NCI-H226 (cell line): ENCODE measurements around the gene GRN.
"Not testable (repeated sequence)": the region's sequence is repeated elsewhere in the genome, so short reads cannot be mapped to it uniquely, and the experiment has no call there.

Source experiments
- DNase-seq: peaks from one replicate; pipeline ENCODE4 v3.0.0-alpha.2; 2015

GRN gene

GRCh38 chr17:44385287-44386181 is 40.4 kb downstream of the GRN start:
- peak; percentile 49 for DNase-seq

DNA sequence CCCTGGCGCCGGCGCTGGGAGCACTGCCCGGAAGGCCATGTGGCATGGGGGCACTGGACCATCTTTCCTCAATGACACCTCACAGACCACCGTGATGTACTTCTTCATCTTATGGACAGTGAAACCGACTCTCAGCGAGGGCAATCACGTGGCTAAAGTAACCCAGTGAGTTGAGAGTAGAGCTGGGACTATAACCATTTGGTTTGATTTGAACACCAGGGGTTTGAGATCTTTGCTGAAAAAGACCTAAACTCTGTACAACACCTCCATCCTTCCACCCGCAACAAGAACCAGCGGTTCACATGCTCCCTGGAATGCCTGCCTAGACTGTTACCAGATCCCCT is 41.1 kb downstream of the GRN start:
- no peak for DNase-seq

GRCh38 chr17:44387804-44388203 is 42.7 kb downstream of the GRN start:
- DNase-seq: no peak

GRCh38 chr17:44389281-44389680 is 44.2 kb downstream of the GRN start, which contains the start of gene ITGA2B:
TSS of gene ITGA2B (minus strand) at chr17:44389649. CDS start at chr17:44389473, 176 bp downstream.
- DNase-seq: no peak

- no peak for DNase-seq
Measured at GRCh38 chr17:44389723-44390202, 44.7 kb downstream of the GRN start.

DNA sequence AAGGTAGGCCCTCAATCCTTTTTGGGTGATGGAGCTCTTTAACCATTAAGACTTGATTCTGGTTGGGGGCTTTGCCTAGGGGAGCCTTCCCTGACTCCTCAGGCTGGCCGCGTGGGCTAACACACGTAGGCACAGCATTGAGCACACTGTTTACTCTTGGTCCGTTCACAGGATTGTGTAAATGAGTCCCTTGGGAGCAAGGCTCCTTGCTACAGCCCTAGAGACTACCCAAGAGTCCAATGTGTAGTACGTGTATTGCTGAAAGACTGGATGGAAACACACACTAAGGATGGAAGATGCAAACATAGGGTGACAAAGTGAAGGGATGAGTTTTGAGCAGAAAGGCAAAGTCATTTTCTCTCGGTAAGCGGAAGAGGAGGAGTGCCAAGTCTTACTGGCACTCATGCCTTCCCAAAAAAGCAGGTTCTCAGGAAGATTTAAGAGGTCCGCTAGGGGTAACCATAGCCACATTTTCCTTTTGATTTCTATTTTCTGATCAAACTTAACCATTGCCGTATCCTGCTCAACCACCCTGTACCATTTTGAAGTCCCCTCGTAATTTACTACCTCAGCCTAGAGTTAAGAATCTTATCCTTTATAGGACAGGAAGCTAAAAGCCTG is 45.3 kb downstream of the GRN start:
- no peak for DNase-seq

- not testable (repeated sequence) for DNase-seq
Measured at GRCh38 chr17:44394112-44394511, 49.0 kb downstream of the GRN start.

DNA sequence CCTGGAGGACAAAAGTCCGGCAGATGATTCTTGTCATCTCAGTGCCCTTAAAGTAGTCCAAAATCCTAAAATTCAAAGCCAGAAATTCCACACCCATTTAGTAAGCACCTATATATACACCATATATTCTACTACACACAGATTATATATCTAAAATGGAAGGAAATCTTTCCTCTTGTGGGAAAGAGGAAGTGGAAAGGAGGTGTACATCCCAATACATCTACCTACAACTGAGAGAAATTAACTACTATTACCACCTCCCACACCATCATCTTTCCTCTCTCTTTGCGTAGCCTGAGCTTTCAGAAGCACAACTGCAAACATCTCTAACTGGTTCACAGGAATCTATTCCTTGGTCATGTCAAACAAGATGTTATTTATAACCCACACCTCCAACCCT is 49.7 kb downstream of the GRN start:
- DNase-seq: no peak

DNA sequence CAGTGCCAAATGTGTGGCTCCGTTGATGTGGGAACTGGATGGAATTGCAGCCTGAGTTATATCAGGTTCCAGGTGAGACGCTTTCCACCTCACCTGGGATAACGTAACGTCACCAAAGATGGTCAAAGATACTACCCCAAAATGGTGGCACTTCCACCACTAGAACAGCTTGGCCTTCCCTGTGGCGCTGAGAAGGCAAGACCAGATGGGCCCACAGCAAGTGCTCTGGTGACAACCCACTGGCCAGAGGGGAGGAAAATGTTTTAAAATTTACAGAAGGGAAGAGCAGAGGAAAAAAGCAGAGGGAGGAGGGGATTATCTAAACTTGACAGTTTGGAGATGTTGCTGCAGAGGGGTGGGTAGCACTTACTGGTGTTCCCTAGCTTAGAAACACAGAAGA is 51.8 kb downstream of the GRN start:
- no peak for DNase-seq

- DNase-seq: no peak
Measured at GRCh38 chr17:44397479-44398440, 52.7 kb downstream of the GRN start.

DNA sequence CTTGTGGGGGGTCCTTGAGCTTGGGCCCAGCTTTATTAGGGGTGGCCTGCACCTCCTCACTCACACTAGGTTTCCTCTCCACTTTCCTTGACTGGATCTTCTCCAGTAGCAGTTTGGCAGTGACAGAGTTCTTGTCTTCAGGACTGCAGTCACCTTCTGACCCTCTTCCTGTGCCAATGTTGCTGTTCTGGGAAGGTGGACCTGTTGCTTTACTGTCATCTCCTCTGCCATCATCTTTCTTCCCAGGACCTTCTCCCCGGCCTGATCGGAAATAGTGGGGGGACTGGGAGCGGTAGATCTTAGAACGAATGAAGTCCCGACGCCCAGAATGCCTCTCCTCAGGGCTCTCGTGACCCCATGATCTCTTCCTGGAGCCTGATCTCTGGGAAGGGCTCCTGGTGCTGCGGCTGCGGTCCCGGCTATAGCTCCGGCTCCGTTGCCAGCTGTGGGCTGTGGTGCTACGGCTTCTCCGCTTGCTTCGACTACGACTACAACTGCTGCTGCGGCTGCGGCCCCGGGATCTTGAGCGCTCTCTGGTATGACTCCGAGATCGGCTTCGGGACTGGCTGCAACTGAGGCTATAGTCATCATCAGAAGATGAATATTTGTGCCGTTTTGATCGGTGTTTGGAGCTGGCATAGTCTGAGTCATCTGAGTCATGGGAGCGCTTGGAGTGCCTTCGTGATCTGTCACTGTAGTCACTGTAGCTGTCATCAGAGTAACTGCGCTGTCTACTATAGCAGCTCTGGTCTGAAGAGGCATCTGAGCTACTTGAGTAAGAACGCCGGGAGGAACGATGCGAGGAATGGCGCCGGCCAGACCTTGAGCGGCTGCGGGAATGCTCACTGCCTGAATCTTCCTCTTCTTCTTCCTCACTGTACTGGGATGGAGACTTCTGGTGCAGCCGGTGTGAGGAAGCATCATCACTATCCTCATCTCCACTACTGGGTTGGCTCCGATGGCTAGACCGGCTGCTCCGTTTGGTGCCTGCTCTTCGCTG is 53.9 kb downstream of the GRN start:
- no peak for DNase-seq

GRCh38 chr17:44400226-44400847 is 55.2 kb downstream of the GRN start:
- no peak for DNase-seq
